Effector CD8-positive, alpha-beta T cell (primary cell): Measurements from ENCODE around the gene MFAP2.
"Not testable (repeated sequence)": the region's sequence is repeated elsewhere in the genome, so short reads cannot be mapped to it uniquely, and the experiment has no call there.

ENCODE experiments used
- DNase-seq: peaks from one replicate; lab custom pipeline; 2025; lab: John Stamatoyannopoulos, UW

The MFAP2 gene

DNA sequence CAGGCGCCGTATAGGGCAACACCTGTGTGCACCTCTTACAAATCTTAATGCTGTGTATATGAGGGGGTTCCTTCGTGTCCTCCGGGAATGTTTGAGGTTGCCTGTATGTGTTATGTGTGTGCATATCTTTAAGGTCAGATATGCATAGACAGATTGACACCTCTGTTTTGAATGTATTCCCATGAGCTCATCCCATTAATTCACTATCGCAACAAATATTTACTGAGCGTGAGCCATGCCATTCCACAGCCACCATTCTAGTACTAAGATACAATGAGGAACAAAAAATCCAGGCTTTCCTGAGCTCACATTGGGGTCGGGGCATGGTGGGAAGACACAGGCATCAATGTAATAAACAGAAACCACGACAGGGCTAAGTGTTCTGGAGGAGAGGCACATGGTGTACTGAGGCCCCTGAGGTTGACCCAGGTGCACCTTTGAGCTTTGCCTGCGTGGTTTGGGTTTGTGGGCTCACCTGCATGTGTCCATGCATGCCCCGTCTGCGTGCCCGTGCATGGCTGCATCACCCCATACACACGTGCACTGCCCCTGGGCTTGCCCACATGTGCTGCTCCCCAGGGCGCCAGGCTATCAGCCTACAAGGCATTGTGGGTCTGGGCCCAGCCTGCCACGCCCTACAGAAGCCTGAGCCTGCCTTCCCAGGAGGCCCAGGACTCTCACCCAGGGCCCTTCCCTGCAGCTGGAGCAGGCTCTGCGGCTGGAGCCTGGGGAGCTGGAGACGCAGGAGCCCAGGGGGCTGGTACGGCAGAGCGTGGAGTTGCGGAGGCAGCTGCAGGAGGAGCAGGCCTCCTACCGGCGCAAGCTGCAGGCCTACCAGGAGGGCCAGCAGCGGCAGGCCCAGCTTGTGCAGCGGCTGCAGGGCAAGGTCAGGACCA lies 51.0 kb downstream of the MFAP2 start:
- DNase-seq = not testable (repeated sequence)

DNA sequence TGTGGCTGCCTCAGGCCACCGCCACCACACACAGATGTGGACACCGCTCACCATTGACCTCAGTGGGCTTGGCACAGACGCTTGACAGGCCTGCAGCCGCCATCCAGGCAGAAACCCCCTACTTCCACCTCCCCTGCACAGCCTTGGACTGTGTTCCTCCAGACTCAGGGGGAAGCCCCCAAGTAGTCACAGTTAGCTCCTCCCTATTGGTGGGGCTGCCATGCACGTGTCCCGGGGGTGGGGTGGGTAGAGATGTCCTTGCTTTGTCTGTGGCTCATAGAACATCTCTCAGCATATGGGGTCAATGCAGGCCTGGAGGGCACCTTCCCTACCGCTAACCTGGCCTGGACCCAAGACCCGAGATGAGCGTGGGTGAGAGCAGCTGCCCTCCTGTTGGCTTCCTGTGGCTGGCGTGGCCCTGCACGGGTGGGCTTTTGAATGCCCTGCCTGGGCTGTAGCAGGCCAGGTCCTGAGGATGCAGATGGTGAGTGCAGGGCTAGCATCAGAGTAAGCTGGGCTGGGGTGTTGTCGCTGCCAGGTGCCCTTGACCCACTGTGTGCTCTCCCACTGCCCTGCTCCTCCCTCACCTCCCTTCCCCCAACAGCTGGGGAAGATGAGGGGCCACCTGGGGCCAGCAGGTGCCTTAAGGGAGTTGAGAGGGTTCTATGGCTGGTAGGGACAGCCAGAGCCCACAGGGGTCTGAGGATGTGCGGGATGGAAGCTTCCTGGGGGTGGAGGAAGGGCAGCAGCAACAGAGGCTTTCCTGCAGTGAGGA lies 52.5 kb downstream of the MFAP2 start:
- DNase-seq = no peak

DNA sequence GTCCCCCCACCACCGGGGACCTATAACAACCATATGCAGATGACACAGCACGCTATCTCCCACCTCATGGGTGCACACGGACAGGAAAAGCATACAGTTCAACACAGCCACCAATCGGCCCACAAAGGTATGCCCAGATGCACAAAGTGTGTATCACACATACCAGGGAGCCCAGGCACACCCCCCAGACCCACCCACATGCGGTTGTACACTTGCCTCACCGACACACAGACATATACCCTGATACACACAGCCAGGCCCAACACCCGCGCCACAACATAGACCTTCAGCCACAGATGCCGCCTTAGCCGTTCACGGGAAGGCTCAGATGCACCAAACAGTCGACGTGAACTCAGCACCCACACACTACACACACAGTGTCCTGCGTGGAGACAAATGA lies 53.2 kb downstream of the MFAP2 start:
- DNase-seq = no peak

DNA sequence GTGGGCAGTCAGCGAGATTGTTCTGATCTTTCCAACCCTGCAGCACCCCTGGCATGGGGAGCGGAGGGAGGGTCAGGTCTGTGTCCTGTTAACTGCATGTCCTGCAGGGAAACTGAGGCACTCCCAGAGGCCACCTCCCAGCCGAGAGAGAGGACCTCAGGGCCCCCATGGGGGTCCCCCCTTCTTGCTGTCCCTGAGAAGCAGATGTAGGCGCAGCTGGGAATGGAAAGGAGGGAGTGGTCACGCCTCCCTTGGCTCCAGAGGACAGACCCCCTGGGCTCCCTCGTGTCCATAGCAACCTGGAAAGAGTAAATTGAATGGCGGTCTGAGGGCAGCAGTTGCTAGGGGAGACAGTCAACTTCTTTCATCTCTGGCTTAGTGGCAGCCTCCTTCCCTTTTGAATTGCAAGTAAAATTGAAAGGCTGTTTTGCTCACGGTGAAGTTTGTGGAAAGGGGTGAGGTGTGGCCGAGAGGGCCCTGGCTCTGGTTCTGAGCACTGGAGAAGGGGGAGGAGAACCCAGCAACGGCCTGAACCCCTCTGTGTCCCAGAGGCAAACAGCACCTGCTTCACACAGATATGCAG lies 53.8 kb downstream of the MFAP2 start:
- DNase-seq = no peak

DNA sequence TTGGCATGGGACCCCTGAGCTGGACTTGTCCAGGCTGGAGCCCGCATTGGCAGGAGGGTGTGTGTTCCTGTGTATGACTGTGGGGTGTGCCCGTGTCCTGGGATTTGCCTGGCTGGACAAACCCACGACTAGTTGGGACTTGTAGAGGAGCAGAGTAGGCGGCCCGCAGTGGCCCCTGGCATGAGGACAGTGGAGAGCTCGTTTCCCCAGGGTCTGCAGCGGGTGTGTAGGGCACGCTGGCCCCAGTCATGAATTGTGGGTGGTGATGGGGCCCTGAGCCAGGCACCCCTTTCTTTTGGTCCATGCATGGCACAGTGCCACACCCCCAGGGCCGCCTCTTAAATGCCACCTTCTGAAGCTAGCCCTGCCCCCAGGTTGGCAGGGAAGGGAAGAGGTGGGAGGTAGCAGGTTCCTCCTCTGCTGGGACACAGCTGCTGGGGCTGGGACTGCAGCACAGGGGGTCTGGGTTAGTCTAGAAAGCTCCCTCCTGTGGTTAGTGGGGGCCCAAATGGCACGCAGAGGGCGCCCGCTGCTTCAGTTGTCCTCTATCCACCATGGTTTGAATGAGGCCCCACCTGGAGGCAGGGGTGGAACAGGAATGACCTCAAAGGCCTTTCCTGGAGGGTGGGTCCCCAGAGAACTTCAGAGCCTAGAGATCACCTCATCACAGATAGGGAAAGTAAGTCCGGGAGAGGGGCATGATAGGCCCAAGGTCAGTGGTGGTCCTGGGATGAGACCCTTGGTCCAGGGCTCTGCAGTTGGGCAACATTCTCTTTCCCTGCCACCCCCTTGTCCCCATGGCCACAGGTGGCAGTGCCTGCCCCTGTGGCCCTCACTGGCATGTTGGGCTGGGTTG lies 54.6 kb downstream of the MFAP2 start:
- DNase-seq = no peak

DNA sequence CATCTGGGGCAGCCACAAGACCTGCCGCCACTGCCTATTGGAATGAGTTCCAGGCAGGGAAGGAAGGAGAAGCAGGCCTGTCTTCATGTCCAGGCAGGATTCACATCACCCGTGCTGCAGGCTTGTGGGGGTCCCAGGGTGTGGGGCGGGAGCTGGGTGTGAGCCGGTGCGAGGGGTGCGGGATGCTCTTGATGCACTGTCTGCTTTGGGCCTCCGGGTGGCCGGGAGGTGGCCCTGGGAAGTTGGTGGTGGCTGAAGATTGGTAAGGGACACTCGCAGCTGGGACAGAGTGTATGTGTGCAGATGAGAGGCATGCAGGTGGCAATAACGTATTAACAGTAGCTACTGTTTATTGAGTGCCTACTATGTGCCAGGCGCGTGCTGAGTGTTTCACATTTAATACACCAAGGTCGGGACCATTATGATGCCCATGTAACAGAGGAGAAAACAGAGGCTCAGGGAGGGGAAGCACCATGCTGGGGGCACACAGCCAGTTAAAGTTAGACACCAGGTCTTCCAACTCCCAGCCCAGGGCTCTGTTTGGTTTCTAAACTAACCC lies 55.4 kb downstream of the MFAP2 start:
- DNase-seq = no peak
